WTC11 (cell line): ENCODE measurements around the gene MAP2K1. TPM values are rescaled to one million over a fixed set of nuclear protein-coding genes. Genes with fewer than 3 reads are reported as not detected.
A peak's percentile ranks its signal among the peaks of the same experiment; 100 is the strongest.

ENCODE experiments used
- ATAC-seq: fragments of 200-7000 bp; cut with Tn5 transposase; 2 replicates; pipeline ENCODE4 v1.10.0; 2021; ENCODE audit warnings: mild to moderate bottlenecking, moderate library complexity
- CTCF ChIA-PET: fragments of 300-600 bp; sonication (Branson Sonifier 250); formaldehyde crosslinking; loops from one replicate; lab custom pipeline; 2021; ENCODE audit warnings: antibody characterized with exemption; lab: Charles Lee
- POLR2A ChIA-PET: fragments of 350-600 bp; sonication (Branson Sonifier 250); formaldehyde crosslinking; loops from one replicate; lab custom pipeline; 2021; ENCODE audit warnings: antibody characterized with exemption; lab: Charles Lee
- DNase-seq: peaks from one replicate; pipeline ENCODE4 v3.0.0; 2021; ENCODE audit warnings: low spot score
- H3K27ac Mint-ChIP-seq: 2 replicates; pipeline ENCODE4 v1.8.0; 2021; ENCODE audit warnings: mixed read lengths
- H3K27me3 Mint-ChIP-seq: 2 replicates; pipeline ENCODE4 v1.8.0; 2021; ENCODE audit warnings: low read depth, mild to moderate bottlenecking, moderate library complexity, mixed read lengths
- H3K36me3 Mint-ChIP-seq: 2 replicates; pipeline ENCODE4 v1.8.0; 2021; ENCODE audit warnings: mixed read lengths
- H3K4me1 Mint-ChIP-seq: 2 replicates; pipeline ENCODE4 v1.8.0; 2022; ENCODE audit warnings: mixed read lengths
- H3K4me3 Mint-ChIP-seq: 2 replicates; pipeline ENCODE4 v1.8.0; 2021; ENCODE audit warnings: mild to moderate bottlenecking, moderate library complexity, mixed read lengths
- H3K9me3 Mint-ChIP-seq: 2 replicates; pipeline ENCODE4 v1.8.0; 2021; ENCODE audit warnings: mixed read lengths
- CREM ChIP-seq: sonication (generic); formaldehyde crosslinking; IDR thresholded peaks from 2 replicates; pipeline ENCODE4 v1.8.1; 2022; ENCODE audit warnings: mild to moderate bottlenecking, missing genetic modification reagents, moderate library complexity
- ETV6 ChIP-seq: sonication (generic); formaldehyde crosslinking; IDR thresholded peaks from 2 replicates; pipeline ENCODE4 v1.8.1; 2022; ENCODE audit warnings: mild to moderate bottlenecking, missing genetic modification reagents
- FOXJ3 ChIP-seq: sonication (generic); formaldehyde crosslinking; IDR thresholded peaks from 2 replicates; pipeline ENCODE4 v1.9.0; 2021; ENCODE audit warnings: missing genetic modification reagents, mild to moderate bottlenecking, borderline replicate concordance
- FOXP1 ChIP-seq: sonication (generic); formaldehyde crosslinking; IDR thresholded peaks from 2 replicates; pipeline ENCODE4 v1.8.0; 2022; ENCODE audit warnings: missing genetic modification reagents, mild to moderate bottlenecking, moderate library complexity, borderline replicate concordance
- GTF2I ChIP-seq: fragments of 250-450 bp; sonication (Bioruptor Pico); conservative IDR thresholded peaks from 2 replicates; pipeline ENCODE4 v1.4.0; 2021; ENCODE audit warnings: mild to moderate bottlenecking
- JAZF1 ChIP-seq: fragments of 250-450 bp; sonication (Bioruptor Pico); IDR thresholded peaks from 2 replicates; pipeline ENCODE4 v1.9.0; 2021; ENCODE audit warnings: moderate library complexity, mild to moderate bottlenecking, inconsistent platforms
- NR1H2 ChIP-seq: sonication (generic); formaldehyde crosslinking; IDR thresholded peaks from 2 replicates; pipeline ENCODE4 v1.9.0; 2021; ENCODE audit warnings: mild to moderate bottlenecking, moderate library complexity, missing genetic modification reagents
- NR2C2 ChIP-seq: sonication (generic); formaldehyde crosslinking; IDR thresholded peaks from 2 replicates; pipeline ENCODE4 v1.8.0; 2022; ENCODE audit warnings: mild to moderate bottlenecking, missing genetic modification reagents
- SP1 ChIP-seq: sonication (generic); formaldehyde crosslinking; conservative IDR thresholded peaks from 2 replicates; pipeline ENCODE4 v1.8.1; 2022; ENCODE audit warnings: missing genetic modification reagents
- TEAD1 ChIP-seq: sonication (generic); formaldehyde crosslinking; IDR thresholded peaks from 2 replicates; pipeline ENCODE4 v1.8.0; 2022; ENCODE audit warnings: mild to moderate bottlenecking, missing genetic modification reagents
- ZNF138 ChIP-seq: sonication (generic); formaldehyde crosslinking; conservative IDR thresholded peaks from 2 replicates; pipeline ENCODE4 v1.8.1; 2022; ENCODE audit warnings: mild to moderate bottlenecking, moderate library complexity, missing genetic modification reagents
- ZNF219 ChIP-seq: sonication (generic); formaldehyde crosslinking; IDR thresholded peaks from 2 replicates; pipeline ENCODE4 v1.8.0; 2023; ENCODE audit warnings: missing genetic modification reagents, mild to moderate bottlenecking, borderline replicate concordance
- ZNF396 ChIP-seq: fragments of 250-450 bp; sonication (Bioruptor Pico); IDR thresholded peaks from 2 replicates; pipeline ENCODE4 v1.8.0; 2021; ENCODE audit warnings: mild to moderate bottlenecking, moderate library complexity, borderline replicate concordance
- total RNA-seq: library from RNA; stranded (reverse); gene quantifications from 3 replicates; pipeline ENCODE4 v1.2.3, GENCODE V29; 2021
- TF ChIP-seq, protein P1 (sequence below): sonication (generic); formaldehyde crosslinking; IDR thresholded peaks from 2 replicates; pipeline ENCODE4 v1.8.0; 2022; ENCODE audit warnings: mild to moderate bottlenecking, missing genetic modification reagents
- TF ChIP-seq, protein P2 (sequence below): sonication (generic); formaldehyde crosslinking; IDR thresholded peaks from 2 replicates; pipeline ENCODE4 v1.8.0; 2023; ENCODE audit warnings: mild to moderate bottlenecking, missing genetic modification reagents
- TF ChIP-seq, protein P3 (sequence below): sonication (generic); formaldehyde crosslinking; IDR thresholded peaks from 2 replicates; pipeline ENCODE4 v1.8.1; 2022; ENCODE audit warnings: missing genetic modification reagents, borderline replicate concordance
- TF ChIP-seq, protein P4 (sequence below): sonication (generic); formaldehyde crosslinking; IDR thresholded peaks from 2 replicates; pipeline ENCODE4 v1.8.1; 2023; ENCODE audit warnings: mild to moderate bottlenecking, missing genetic modification reagents, borderline replicate concordance
- TF ChIP-seq, protein P5 (sequence below): fragments of 250-450 bp; sonication (Bioruptor Pico); IDR thresholded peaks from 2 replicates; pipeline ENCODE4 v1.9.0; 2021; ENCODE audit warnings: mild to moderate bottlenecking

MAP2K1 gene
- total RNA-seq, 1 experiment from 2014 or later, result 93.0 TPM

DNA sequence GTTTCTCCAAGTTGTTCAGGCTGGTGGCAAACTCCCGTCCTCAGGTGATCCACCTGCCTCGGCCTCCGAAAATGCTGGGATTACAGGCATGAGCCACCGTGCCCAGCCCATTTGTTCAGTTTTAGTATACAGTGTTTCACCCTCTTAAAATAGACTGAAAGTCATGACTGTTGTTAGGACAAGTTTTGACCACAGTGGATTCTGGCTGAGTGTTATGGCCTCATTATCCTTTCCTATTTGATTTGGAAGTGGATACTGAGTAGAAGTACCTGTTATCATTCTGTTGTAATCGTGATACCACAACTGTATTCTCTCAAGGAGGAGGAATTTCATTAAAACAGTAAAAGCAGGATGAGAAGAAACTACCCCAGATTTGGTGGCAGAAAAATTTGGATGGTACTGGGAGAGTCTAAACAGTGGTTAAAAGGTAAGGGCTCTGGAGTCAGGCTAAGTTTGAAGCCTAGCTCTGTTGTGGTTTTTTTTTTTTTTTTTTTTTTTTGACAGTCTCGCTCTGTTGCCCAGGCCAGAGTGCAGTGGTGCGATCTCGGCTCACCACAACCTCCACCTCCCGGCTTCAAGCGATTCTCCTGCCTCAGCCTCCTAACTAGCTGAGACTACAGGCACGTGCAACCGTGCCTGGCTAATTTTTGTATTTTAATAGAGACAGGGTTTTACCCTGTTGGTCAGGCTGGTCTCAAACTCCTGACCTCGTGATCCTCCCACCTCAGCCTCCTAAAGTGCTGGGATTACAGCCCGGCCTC is 2.6 kb downstream of the MAP2K1 start (continued):
- TF ChIP-seq, protein P1, sequence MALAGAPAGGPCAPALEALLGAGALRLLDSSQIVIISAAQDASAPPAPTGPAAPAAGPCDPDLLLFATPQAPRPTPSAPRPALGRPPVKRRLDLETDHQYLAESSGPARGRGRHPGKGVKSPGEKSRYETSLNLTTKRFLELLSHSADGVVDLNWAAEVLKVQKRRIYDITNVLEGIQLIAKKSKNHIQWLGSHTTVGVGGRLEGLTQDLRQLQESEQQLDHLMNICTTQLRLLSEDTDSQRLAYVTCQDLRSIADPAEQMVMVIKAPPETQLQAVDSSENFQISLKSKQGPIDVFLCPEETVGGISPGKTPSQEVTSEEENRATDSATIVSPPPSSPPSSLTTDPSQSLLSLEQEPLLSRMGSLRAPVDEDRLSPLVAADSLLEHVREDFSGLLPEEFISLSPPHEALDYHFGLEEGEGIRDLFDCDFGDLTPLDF, result no peak
- TF ChIP-seq, protein P2, sequence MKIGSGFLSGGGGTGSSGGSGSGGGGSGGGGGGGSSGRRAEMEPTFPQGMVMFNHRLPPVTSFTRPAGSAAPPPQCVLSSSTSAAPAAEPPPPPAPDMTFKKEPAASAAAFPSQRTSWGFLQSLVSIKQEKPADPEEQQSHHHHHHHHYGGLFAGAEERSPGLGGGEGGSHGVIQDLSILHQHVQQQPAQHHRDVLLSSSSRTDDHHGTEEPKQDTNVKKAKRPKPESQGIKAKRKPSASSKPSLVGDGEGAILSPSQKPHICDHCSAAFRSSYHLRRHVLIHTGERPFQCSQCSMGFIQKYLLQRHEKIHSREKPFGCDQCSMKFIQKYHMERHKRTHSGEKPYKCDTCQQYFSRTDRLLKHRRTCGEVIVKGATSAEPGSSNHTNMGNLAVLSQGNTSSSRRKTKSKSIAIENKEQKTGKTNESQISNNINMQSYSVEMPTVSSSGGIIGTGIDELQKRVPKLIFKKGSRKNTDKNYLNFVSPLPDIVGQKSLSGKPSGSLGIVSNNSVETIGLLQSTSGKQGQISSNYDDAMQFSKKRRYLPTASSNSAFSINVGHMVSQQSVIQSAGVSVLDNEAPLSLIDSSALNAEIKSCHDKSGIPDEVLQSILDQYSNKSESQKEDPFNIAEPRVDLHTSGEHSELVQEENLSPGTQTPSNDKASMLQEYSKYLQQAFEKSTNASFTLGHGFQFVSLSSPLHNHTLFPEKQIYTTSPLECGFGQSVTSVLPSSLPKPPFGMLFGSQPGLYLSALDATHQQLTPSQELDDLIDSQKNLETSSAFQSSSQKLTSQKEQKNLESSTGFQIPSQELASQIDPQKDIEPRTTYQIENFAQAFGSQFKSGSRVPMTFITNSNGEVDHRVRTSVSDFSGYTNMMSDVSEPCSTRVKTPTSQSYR (CRISPR knock-in tag), result no peak

DNA sequence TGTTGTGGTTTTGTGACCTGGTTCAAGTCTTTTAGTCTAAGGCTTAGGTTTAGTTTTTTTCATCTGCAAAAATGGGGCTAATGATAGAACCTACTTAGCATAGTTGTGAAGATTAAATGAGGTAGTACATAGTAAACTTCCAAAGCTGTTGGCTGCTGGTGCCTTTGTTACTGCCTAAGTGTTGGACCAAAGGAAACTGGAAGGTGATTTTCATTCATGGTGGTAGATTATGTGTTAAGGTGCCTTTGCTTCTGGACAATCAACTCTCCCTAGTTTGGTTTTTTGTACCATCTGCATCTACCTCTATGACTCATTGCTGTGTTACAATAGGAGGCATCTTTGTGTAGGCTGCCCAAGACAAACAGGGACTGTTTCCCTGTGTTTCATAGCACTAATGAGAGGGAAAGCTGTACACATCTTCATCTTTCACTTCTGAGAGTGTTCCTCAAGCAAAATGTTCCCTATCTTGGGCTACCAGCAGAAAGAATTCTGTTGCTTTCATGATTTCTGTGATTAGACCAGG is 3.2 kb downstream of the MAP2K1 start:
- ChIA-PET CTCF (interaction anchor here (0.9 kb wide), 1 partner anchor 14 kb away, joined by 3 read pairs; no protein-coding TSS in a partner anchor), POLR2A (interaction anchor here (0.7 kb wide), 1 partner anchor 96 kb away, joined by 3 read pairs; no protein-coding TSS in a partner anchor)
- ATAC-seq (no peak), DNase-seq (no peak)
- Mint-ChIP-seq H3K27ac (peak overlapping the region; percentile 76; the same call in 1 of the 2 replicates), H3K36me3 (peaks cover 22% of the 10 kb centered on the region), H3K4me3 (no peak overlapping the region), H3K4me1 (peaks cover 54% of the 10 kb centered on the region), H3K9me3 (no peaks in the 10 kb centered on the region), H3K27me3 (peaks cover 3% of the 10 kb centered on the region; the same call in 1 of the 2 replicates)
- TF ChIP-seq ZNF138 (CRISPR knock-in tag), result no peak
- TF ChIP-seq FOXP1, result no peak
- TF ChIP-seq, protein P3, sequence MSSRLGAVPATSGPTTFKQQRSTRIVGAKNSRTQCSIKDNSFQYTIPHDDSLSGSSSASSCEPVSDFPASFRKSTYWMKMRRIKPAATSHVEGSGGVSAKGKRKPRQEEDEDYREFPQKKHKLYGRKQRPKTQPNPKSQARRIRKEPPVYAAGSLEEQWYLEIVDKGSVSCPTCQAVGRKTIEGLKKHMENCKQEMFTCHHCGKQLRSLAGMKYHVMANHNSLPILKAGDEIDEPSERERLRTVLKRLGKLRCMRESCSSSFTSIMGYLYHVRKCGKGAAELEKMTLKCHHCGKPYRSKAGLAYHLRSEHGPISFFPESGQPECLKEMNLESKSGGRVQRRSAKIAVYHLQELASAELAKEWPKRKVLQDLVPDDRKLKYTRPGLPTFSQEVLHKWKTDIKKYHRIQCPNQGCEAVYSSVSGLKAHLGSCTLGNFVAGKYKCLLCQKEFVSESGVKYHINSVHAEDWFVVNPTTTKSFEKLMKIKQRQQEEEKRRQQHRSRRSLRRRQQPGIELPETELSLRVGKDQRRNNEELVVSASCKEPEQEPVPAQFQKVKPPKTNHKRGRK (CRISPR knock-in tag), result no peak
- no peak for TF ChIP-seq SP1 (CRISPR knock-in tag)
- TF ChIP-seq GTF2I (CRISPR knock-in tag), result no peak
- no peak for TF ChIP-seq ZNF219 (CRISPR knock-in tag)

DNA sequence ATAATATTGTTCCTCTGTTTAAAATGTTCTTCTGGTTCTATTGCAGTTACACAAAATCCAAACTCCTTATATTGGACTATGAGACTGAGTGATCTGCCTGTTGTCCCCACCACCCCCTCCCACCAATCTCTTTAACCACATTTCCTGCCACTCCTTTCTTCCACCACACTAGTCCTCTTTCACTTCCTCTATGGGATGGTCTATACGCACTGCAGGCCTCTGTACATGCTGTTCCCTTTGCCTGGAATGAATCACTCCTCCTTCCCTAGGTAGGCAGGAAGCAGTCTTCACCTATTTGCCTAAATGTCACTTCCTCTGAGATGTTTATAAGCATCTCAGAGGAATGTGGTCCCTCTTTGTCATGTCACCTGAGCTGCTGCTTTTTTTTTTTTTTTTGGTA is 4.0 kb downstream of the MAP2K1 start:
- DNase-seq, result no peak
- H3K4me1 Mint-ChIP-seq, result peaks cover 54% of the 10 kb centered on the region
- peak overlapping the region; percentile 71 for H3K27ac Mint-ChIP-seq
- H3K36me3 Mint-ChIP-seq, result peaks cover 26% of the 10 kb centered on the region
- peaks cover 3% of the 10 kb centered on the region; the same call in 1 of the 2 replicates for H3K27me3 Mint-ChIP-seq
- peak overlapping the region; percentile 32; the same call in 1 of the 2 replicates for H3K4me3 Mint-ChIP-seq
- POLR2A ChIA-PET, result no interaction called here
- no peak for ATAC-seq
- CTCF ChIA-PET, result interaction anchor here (0.9 kb wide), 1 partner anchor 13 kb away, joined by 3 read pairs; no protein-coding TSS in a partner anchor
- H3K9me3 Mint-ChIP-seq, result no peaks in the 10 kb centered on the region
- no peak for TF ChIP-seq SP1 (CRISPR knock-in tag)
- TF ChIP-seq JAZF1 (CRISPR knock-in tag), result no peak
- TF ChIP-seq ETV6 (CRISPR knock-in tag), result no peak
- TF ChIP-seq ZNF219 (CRISPR knock-in tag), result no peak
- TF ChIP-seq, protein P4, sequence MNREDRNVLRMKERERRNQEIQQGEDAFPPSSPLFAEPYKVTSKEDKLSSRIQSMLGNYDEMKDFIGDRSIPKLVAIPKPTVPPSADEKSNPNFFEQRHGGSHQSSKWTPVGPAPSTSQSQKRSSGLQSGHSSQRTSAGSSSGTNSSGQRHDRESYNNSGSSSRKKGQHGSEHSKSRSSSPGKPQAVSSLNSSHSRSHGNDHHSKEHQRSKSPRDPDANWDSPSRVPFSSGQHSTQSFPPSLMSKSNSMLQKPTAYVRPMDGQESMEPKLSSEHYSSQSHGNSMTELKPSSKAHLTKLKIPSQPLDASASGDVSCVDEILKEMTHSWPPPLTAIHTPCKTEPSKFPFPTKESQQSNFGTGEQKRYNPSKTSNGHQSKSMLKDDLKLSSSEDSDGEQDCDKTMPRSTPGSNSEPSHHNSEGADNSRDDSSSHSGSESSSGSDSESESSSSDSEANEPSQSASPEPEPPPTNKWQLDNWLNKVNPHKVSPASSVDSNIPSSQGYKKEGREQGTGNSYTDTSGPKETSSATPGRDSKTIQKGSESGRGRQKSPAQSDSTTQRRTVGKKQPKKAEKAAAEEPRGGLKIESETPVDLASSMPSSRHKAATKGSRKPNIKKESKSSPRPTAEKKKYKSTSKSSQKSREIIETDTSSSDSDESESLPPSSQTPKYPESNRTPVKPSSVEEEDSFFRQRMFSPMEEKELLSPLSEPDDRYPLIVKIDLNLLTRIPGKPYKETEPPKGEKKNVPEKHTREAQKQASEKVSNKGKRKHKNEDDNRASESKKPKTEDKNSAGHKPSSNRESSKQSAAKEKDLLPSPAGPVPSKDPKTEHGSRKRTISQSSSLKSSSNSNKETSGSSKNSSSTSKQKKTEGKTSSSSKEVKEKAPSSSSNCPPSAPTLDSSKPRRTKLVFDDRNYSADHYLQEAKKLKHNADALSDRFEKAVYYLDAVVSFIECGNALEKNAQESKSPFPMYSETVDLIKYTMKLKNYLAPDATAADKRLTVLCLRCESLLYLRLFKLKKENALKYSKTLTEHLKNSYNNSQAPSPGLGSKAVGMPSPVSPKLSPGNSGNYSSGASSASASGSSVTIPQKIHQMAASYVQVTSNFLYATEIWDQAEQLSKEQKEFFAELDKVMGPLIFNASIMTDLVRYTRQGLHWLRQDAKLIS (CRISPR knock-in tag), result no peak
- no peak for TF ChIP-seq NR1H2 (CRISPR knock-in tag)
- no peak for TF ChIP-seq NR2C2 (CRISPR knock-in tag)
- TF ChIP-seq, protein P5, sequence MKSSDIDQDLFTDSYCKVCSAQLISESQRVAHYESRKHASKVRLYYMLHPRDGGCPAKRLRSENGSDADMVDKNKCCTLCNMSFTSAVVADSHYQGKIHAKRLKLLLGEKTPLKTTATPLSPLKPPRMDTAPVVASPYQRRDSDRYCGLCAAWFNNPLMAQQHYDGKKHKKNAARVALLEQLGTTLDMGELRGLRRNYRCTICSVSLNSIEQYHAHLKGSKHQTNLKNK (CRISPR knock-in tag), result no peak
- TF ChIP-seq ZNF396 (CRISPR knock-in tag), result no peak
- TF ChIP-seq TEAD1 (CRISPR knock-in tag), result no peak
- TF ChIP-seq CREM (CRISPR knock-in tag), result no peak
- TF ChIP-seq, protein P2 (CRISPR knock-in tag), result no peak
- TF ChIP-seq FOXJ3 (CRISPR knock-in tag), result no peak
